Neural cell (in vitro differentiated cells): ENCODE data around the gene CST6. TPM values are rescaled to one million over a fixed set of nuclear protein-coding genes. Genes with fewer than 3 reads are reported as not detected.

Experiments used
- H2AFZ ChIP-seq: fragments of 200-600, 300-800 bp; sonication (generic), shearing (Covaris generic); 2 replicates; pipeline ENCODE4 v1.6.0; 2014; ENCODE audit warnings: low read depth, mild to moderate bottlenecking, antibody characterized with exemption, low read length, moderate library complexity
- H3F3A ChIP-seq: fragments of 200-600 bp; shearing (Covaris generic); 2 replicates; pipeline ENCODE4 v1.6.1; 2016; ENCODE audit warnings: mild to moderate bottlenecking, moderate library complexity, mixed read lengths, antibody characterized with exemption, low read length; ENCODE audit not compliant: insufficient read depth, poor library complexity, severe bottlenecking
- H3K27ac ChIP-seq: fragments of 200-600, 300-800 bp; sonication (generic), shearing (Covaris generic); 2 replicates; pipeline ENCODE4 v1.5.1; 2014; ENCODE audit warnings: mild to moderate bottlenecking, low read length, moderate library complexity
- H3K27me3 ChIP-seq: fragments of 300-800, 200-600 bp; sonication (generic), shearing (Covaris generic); 2 replicates; pipeline ENCODE4 v1.6.0; 2014; ENCODE audit warnings: mild to moderate bottlenecking, low read depth, low read length, moderate library complexity; ENCODE audit not compliant: insufficient read depth
- H3K36me3 ChIP-seq: fragments of 300-800, 200-600 bp; sonication (generic), shearing (Covaris generic); 2 replicates; pipeline ENCODE4 v1.5.1; 2014; ENCODE audit warnings: mild to moderate bottlenecking, antibody characterized with exemption, low read length, moderate library complexity; ENCODE audit not compliant: insufficient read depth
- H3K4me2 ChIP-seq: fragments of 300-800, 200-600 bp; sonication (generic), shearing (Covaris generic); 2 replicates; pipeline ENCODE4 v1.6.0; 2014; ENCODE audit warnings: mild to moderate bottlenecking, low read length
- H3K4me3 ChIP-seq: fragments of 300-800, 200-600 bp; sonication (generic), shearing (Covaris generic); 2 replicates; pipeline ENCODE4 v1.5.1; 2014; ENCODE audit warnings: mild to moderate bottlenecking, low read length, moderate library complexity
- H3K79me2 ChIP-seq: fragments of 200-600 bp; shearing (Covaris generic); replicated peaks from 2 replicates; pipeline ENCODE4 v1.6.0; 2014; ENCODE audit warnings: mild to moderate bottlenecking, low read length, moderate library complexity; ENCODE audit not compliant: insufficient read depth
- H3K9ac ChIP-seq: fragments of 300-800, 200-600 bp; sonication (generic), shearing (Covaris generic); 2 replicates; pipeline ENCODE4 v1.6.1; 2016; ENCODE audit warnings: mild to moderate bottlenecking, low read length, mixed read lengths
- H3K9me2 ChIP-seq: fragments of 200-600 bp; shearing (Covaris generic); 2 replicates; pipeline ENCODE4 v1.6.1; 2016; ENCODE audit warnings: mild to moderate bottlenecking, low read length, mixed read lengths; ENCODE audit not compliant: insufficient read depth
- H3K9me3 ChIP-seq: fragments of 200-600, 300-800 bp; sonication (generic), shearing (Covaris generic); 2 replicates; pipeline ENCODE4 v1.6.1; 2016; ENCODE audit warnings: mild to moderate bottlenecking, mixed run types, low read length, moderate library complexity, mixed read lengths
- H4K20me1 ChIP-seq: fragments of 200-600 bp; shearing (Covaris generic); 2 replicates; pipeline ENCODE4 v1.6.1; 2016; ENCODE audit warnings: mild to moderate bottlenecking, mixed run types; ENCODE audit not compliant: insufficient read depth
- CTCF ChIP-seq: fragments of 450-650 bp; IDR thresholded peaks from 2 replicates; pipeline ENCODE4 v1.5.1; 2014; ENCODE audit warnings: antibody characterized with exemption, mild to moderate bottlenecking, moderate library complexity; ENCODE audit not compliant: poor library complexity, severe bottlenecking
- EP300 ChIP-seq: fragments of 450-650 bp; conservative IDR thresholded peaks from 2 replicates; pipeline ENCODE4 v1.6.1; 2014; ENCODE audit warnings: antibody characterized with exemption, mild to moderate bottlenecking, moderate library complexity; ENCODE audit not compliant: poor library complexity, severe bottlenecking
- EZH2 ChIP-seq: fragments of 200-600, 300-800 bp; shearing (Covaris generic), sonication (generic); IDR thresholded peaks from 2 replicates; pipeline ENCODE4 v1.6.1; 2014; ENCODE audit warnings: antibody characterized with exemption, low read length, borderline replicate concordance, mild to moderate bottlenecking; ENCODE audit not compliant: insufficient read depth, poor library complexity, severe bottlenecking
- MXI1 ChIP-seq: fragments of 450-650 bp; conservative IDR thresholded peaks from 2 replicates; pipeline ENCODE4 v1.6.1; 2014; ENCODE audit warnings: antibody characterized with exemption, mild to moderate bottlenecking; ENCODE audit not compliant: poor library complexity, severe bottlenecking
- POLR2AphosphoS5 ChIP-seq: IDR thresholded peaks from 2 replicates; pipeline ENCODE4 v1.6.1; 2012
- RAD21 ChIP-seq: fragments of 450-650 bp; conservative IDR thresholded peaks from 2 replicates; pipeline ENCODE4 v1.6.1; 2014; ENCODE audit warnings: antibody characterized with exemption, mild to moderate bottlenecking, moderate library complexity
- REST ChIP-seq: IDR thresholded peaks from 2 replicates; pipeline ENCODE4 v1.6.1; 2012; ENCODE audit warnings: borderline replicate concordance
- SMC3 ChIP-seq: fragments of 450-650 bp; conservative IDR thresholded peaks from 2 replicates; pipeline ENCODE4 v1.6.1; 2014; ENCODE audit warnings: antibody characterized with exemption, mild to moderate bottlenecking, moderate library complexity; ENCODE audit not compliant: poor library complexity
- TAF1 ChIP-seq: IDR thresholded peaks from 2 replicates; pipeline ENCODE4 v1.6.1; 2012; ENCODE audit warnings: low read depth
- polyA plus RNA-seq: library from polyadenylated mRNA; depleted of rRNA; stranded (reverse); fragments of >200 nt; gene quantifications from 2 replicates; pipeline ENCODE4 v1.2.3, GENCODE V29; 2014

Gene CST6
- polyA plus RNA-seq, 1 donor from 2014 or later = not detected

- H3K9me3 ChIP-seq = no peaks in the 10 kb centered on the region
- no peaks in the 10 kb centered on the region for H4K20me1 ChIP-seq
- no peak overlapping the region for H3K4me2 ChIP-seq
- no peaks in the 10 kb centered on the region for H3K79me2 ChIP-seq
- no peaks in the 10 kb centered on the region for H3K9me2 ChIP-seq
- H3K27me3 ChIP-seq = no peaks in the 10 kb centered on the region
- H3K36me3 ChIP-seq = no peaks in the 10 kb centered on the region
- no peaks in the 10 kb centered on the region for H3F3A ChIP-seq
- H3K9ac ChIP-seq = no peak overlapping the region
- TF ChIP-seq EZH2 = no peak
- TF ChIP-seq TAF1 = no peak
- TF ChIP-seq REST = no peak
- no peak for TF ChIP-seq CTCF
- TF ChIP-seq EP300 = no peak
- no peak for TF ChIP-seq RAD21
- no peak for TF ChIP-seq POLR2AphosphoS5
- TF ChIP-seq MXI1 = no peak
- TF ChIP-seq SMC3 = no peak
- no peak overlapping the region for H3K27ac ChIP-seq
- no peak overlapping the region for H2AFZ ChIP-seq
- H3K4me3 ChIP-seq = no peak overlapping the region
Measured at GRCh38 chr11:65977621-65978390, 34.0 kb upstream of the CST6 start.

- Histone ChIP-seq H3K36me3 (no peaks in the 10 kb centered on the region), H4K20me1 (no peaks in the 10 kb centered on the region), H3K9me3 (no peaks in the 10 kb centered on the region), H3K9ac (no peak overlapping the region), H3K27me3 (no peaks in the 10 kb centered on the region), H3K79me2 (no peaks in the 10 kb centered on the region), H3K27ac (no peak overlapping the region), H3K4me3 (no peak overlapping the region), H3K4me2 (no peak overlapping the region), H2AFZ (no peak overlapping the region), H3K9me2 (no peaks in the 10 kb centered on the region), H3F3A (no peaks in the 10 kb centered on the region)
- TF ChIP-seq CTCF (no peak), RAD21 (no peak), EP300 (no peak), TAF1 (no peak), SMC3 (no peak), EZH2 (no peak), POLR2AphosphoS5 (no peak), MXI1 (no peak), REST (no peak)
Measured at GRCh38 chr11:65978391-65979238, 33.2 kb upstream of the CST6 start.
